Nephron (organoid): Measurements from ENCODE around the gene NPIPB2.

Experiments
- H3K27ac Mint-ChIP-seq, 3 experiments: 2 replicates each; pipeline ENCODE4 v1.8.0; 2020; ENCODE audit warnings: mixed read lengths in 3 of 3, mild to moderate bottlenecking in 2 of 3, moderate library complexity in 1 of 3
- H3K27me3 Mint-ChIP-seq: 2 replicates; pipeline ENCODE4 v1.8.0; 2021; ENCODE audit warnings: low read depth, mild to moderate bottlenecking, moderate library complexity, mixed read lengths
- H3K36me3 Mint-ChIP-seq: 2 replicates; pipeline ENCODE4 v1.8.0; 2020; ENCODE audit warnings: low read depth, mixed read lengths
- H3K4me1 Mint-ChIP-seq: 2 replicates; pipeline ENCODE4 v1.8.0; 2020; ENCODE audit warnings: mixed read lengths
- H3K4me3 Mint-ChIP-seq, 3 experiments: 2 replicates each; pipeline ENCODE4 v1.8.0; 2020; ENCODE audit warnings: mild to moderate bottlenecking in 3 of 3, mixed read lengths in 3 of 3, moderate library complexity in 2 of 3
- H3K9me3 Mint-ChIP-seq: 2 replicates; pipeline ENCODE4 v1.8.0; 2020; ENCODE audit warnings: mixed read lengths
- CTCF ChIP-seq, 3 experiments: fragments of 200-600 bp; sonication (generic); IDR thresholded peaks; one replicate each; pipeline ENCODE4 v1.5.0; 2021; ENCODE audit warnings: antibody characterized with exemption in 3 of 3; ENCODE audit not compliant: unreplicated experiment in 3 of 3

Gene NPIPB2

GRCh38 chr16:11909653-11910545 is 31.9 kb downstream of the NPIPB2 start:
- no peak for TF ChIP-seq CTCF (IDR thresholded peaks at IDR 0.05; ENCODE audit: unreplicated experiment in 3 of 3)
- H3K27me3 Mint-ChIP-seq = no peaks in the 10 kb centered on the region
- no peaks in the 10 kb centered on the region for H3K9me3 Mint-ChIP-seq
- peaks cover 40% of the 10 kb centered on the region for H3K4me1 Mint-ChIP-seq
- H3K27ac Mint-ChIP-seq = peak overlapping the region; percentile 5 to 57 (median 49)
- H3K36me3 Mint-ChIP-seq = peaks cover 17% of the 10 kb centered on the region
- no peak overlapping the region for H3K4me3 Mint-ChIP-seq

GRCh38 chr16:11907160-11907970 is 34.5 kb downstream of the NPIPB2 start:
- Mint-ChIP-seq H3K27me3 (no peaks in the 10 kb centered on the region), H3K9me3 (no peaks in the 10 kb centered on the region), H3K27ac (no peak overlapping the region), H3K4me1 (peaks cover 19% of the 10 kb centered on the region), H3K4me3 (no peak overlapping the region), H3K36me3 (peaks cover 24% of the 10 kb centered on the region)
- no peak for TF ChIP-seq CTCF (IDR thresholded peaks at IDR 0.05; ENCODE audit: unreplicated experiment in 3 of 3)

GRCh38 chr16:11903906-11904305 is 37.9 kb downstream of the NPIPB2 start:
- H3K4me3 Mint-ChIP-seq = no peak overlapping the region
- peaks cover 24% of the 10 kb centered on the region for H3K36me3 Mint-ChIP-seq
- H3K4me1 Mint-ChIP-seq = no peaks in the 10 kb centered on the region
- no peaks in the 10 kb centered on the region for H3K9me3 Mint-ChIP-seq
- no peaks in the 10 kb centered on the region for H3K27me3 Mint-ChIP-seq
- no peak overlapping the region for H3K27ac Mint-ChIP-seq
- TF ChIP-seq CTCF (IDR thresholded peaks at IDR 0.05; ENCODE audit: unreplicated experiment in 3 of 3) = no peak

- no peaks in the 10 kb centered on the region for H3K27me3 Mint-ChIP-seq
- H3K27ac Mint-ChIP-seq = no peak overlapping the region
- no peaks in the 10 kb centered on the region for H3K4me1 Mint-ChIP-seq
- peaks cover 18% of the 10 kb centered on the region for H3K36me3 Mint-ChIP-seq
- H3K9me3 Mint-ChIP-seq = no peaks in the 10 kb centered on the region
- no peak for TF ChIP-seq CTCF (IDR thresholded peaks at IDR 0.05; ENCODE audit: unreplicated experiment in 3 of 3)
- H3K4me3 Mint-ChIP-seq = no peak overlapping the region
Measured at GRCh38 chr16:11901091-11901490, 40.8 kb downstream of the NPIPB2 start.

GRCh38 chr16:11896486-11897176 is 45.2 kb downstream of the NPIPB2 start:
- H3K27me3 Mint-ChIP-seq = no peaks in the 10 kb centered on the region
- H3K36me3 Mint-ChIP-seq = peaks cover 35% of the 10 kb centered on the region
- no peak overlapping the region for H3K27ac Mint-ChIP-seq
- H3K4me1 Mint-ChIP-seq = no peaks in the 10 kb centered on the region
- no peak for TF ChIP-seq CTCF (IDR thresholded peaks at IDR 0.05; ENCODE audit: unreplicated experiment in 3 of 3)
- no peaks in the 10 kb centered on the region for H3K9me3 Mint-ChIP-seq
- no peak overlapping the region for H3K4me3 Mint-ChIP-seq
